ENCODE results near the gene RASGRP3.

RASGRP3 gene

DNA sequence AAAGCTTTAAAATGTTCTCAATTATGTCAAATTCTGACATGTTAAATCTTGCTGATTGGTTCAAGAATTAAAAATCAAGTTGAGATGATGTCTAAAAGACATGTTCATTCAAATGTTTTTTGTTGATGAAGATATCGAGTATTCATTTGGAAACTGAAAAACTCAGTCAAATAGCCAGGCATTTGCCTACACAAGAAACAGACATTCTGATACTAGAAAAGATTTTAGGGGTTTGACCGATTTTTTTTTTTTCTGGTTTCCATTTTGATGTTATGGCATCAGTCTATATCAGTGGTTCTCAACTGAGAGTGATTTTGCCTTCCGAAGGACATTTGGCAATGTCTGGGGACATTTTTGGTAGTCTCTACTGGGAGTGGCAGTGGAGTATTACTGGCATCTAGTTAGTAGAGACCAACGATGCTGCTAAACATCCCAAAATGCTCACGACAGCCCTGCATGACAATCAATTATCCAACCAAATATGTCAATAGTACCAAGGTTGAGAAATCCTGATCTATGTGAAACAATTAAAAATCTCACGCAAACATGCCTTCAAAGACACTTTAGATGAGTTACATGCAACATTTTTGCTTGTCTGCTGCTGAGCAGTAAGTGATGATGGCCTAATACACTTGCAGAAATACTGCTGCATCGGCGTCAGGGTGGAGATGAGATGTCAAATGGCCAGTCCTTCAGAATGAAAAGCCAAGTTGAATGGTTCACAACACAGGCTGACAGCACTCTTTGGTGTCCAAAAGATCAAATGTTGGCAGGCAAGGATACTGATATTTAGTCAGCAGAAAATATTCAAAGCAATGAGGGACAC lies 12.5 kb downstream of the RASGRP3 start:
- TF ChIP-seq TEAD4 (IDR thresholded peaks at IDR 0.05): no peak
- no peak for TF ChIP-seq FOXM1 (IDR thresholded peaks at IDR 0.05; ENCODE audit: borderline replicate concordance, low read depth)

DNA sequence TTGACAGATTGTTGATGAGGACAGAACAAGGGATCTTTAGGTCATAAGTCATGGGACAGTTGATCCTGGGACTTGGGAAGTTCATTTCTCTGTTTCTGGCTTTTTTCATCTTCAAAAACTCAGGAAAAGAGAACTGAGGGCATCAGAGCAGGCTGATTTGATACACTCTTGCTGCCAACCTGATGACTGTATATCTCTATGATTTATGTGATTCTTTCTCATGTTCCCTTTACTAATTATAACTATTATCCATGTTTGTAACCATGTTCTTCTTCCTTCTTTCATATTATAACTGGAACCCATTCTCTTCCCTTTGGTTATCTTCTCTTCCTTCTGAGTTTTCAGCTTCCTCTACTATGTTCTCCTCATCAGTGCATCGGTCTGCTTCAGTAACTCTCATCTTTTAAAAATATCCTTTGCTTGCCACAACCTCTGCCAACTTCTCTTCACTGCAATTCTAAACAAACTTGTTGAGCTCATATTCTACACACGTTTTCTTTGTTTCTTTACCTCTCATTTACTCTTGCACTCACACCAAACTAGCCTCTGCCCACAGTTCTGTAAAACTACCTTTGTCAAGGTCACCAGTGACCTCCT lies 13.5 kb downstream of the RASGRP3 start:
- TF ChIP-seq CREB1 (IDR thresholded peaks at IDR 0.05; ENCODE audit: low read depth): no peak
- no peak for TF ChIP-seq EGR1 (IDR thresholded peaks at IDR 0.05)
- no peak for TF ChIP-seq YY1 (IDR thresholded peaks at IDR 0.05; ENCODE audit: low read depth)
- no peak for TF ChIP-seq NFIC (IDR thresholded peaks at IDR 0.05)
- TF ChIP-seq, protein P1, sequence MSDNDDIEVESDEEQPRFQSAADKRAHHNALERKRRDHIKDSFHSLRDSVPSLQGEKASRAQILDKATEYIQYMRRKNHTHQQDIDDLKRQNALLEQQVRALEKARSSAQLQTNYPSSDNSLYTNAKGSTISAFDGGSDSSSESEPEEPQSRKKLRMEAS (IDR thresholded peaks at IDR 0.05): no peak
- TF ChIP-seq TAF1 (IDR thresholded peaks at IDR 0.05; ENCODE audit: low read depth): no peak
- TF ChIP-seq FOXM1 (IDR thresholded peaks at IDR 0.05; ENCODE audit: borderline replicate concordance, low read depth): no peak
- TF ChIP-seq CEBPB (IDR thresholded peaks at IDR 0.05): no peak
- TF ChIP-seq, protein P2, sequence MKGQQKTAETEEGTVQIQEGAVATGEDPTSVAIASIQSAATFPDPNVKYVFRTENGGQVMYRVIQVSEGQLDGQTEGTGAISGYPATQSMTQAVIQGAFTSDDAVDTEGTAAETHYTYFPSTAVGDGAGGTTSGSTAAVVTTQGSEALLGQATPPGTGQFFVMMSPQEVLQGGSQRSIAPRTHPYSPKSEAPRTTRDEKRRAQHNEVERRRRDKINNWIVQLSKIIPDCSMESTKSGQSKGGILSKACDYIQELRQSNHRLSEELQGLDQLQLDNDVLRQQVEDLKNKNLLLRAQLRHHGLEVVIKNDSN (IDR thresholded peaks at IDR 0.05): no peak
- no peak for TF ChIP-seq TEAD4 (IDR thresholded peaks at IDR 0.05)
- TF ChIP-seq, protein P3, sequence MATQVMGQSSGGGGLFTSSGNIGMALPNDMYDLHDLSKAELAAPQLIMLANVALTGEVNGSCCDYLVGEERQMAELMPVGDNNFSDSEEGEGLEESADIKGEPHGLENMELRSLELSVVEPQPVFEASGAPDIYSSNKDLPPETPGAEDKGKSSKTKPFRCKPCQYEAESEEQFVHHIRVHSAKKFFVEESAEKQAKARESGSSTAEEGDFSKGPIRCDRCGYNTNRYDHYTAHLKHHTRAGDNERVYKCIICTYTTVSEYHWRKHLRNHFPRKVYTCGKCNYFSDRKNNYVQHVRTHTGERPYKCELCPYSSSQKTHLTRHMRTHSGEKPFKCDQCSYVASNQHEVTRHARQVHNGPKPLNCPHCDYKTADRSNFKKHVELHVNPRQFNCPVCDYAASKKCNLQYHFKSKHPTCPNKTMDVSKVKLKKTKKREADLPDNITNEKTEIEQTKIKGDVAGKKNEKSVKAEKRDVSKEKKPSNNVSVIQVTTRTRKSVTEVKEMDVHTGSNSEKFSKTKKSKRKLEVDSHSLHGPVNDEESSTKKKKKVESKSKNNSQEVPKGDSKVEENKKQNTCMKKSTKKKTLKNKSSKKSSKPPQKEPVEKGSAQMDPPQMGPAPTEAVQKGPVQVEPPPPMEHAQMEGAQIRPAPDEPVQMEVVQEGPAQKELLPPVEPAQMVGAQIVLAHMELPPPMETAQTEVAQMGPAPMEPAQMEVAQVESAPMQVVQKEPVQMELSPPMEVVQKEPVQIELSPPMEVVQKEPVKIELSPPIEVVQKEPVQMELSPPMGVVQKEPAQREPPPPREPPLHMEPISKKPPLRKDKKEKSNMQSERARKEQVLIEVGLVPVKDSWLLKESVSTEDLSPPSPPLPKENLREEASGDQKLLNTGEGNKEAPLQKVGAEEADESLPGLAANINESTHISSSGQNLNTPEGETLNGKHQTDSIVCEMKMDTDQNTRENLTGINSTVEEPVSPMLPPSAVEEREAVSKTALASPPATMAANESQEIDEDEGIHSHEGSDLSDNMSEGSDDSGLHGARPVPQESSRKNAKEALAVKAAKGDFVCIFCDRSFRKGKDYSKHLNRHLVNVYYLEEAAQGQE (IDR thresholded peaks at IDR 0.05; ENCODE audit: low read depth): no peak
- TF ChIP-seq ZBTB7A (IDR thresholded peaks at IDR 0.05; ENCODE audit: low read depth): no peak
- no peak for TF ChIP-seq RAD21 (IDR thresholded peaks at IDR 0.05; ENCODE audit: low read depth)
- no peak for TF ChIP-seq TCF12 (IDR thresholded peaks at IDR 0.05; ENCODE audit: low read depth)
- TF ChIP-seq EP300 (IDR thresholded peaks at IDR 0.05; ENCODE audit: borderline replicate concordance): no peak

DNA sequence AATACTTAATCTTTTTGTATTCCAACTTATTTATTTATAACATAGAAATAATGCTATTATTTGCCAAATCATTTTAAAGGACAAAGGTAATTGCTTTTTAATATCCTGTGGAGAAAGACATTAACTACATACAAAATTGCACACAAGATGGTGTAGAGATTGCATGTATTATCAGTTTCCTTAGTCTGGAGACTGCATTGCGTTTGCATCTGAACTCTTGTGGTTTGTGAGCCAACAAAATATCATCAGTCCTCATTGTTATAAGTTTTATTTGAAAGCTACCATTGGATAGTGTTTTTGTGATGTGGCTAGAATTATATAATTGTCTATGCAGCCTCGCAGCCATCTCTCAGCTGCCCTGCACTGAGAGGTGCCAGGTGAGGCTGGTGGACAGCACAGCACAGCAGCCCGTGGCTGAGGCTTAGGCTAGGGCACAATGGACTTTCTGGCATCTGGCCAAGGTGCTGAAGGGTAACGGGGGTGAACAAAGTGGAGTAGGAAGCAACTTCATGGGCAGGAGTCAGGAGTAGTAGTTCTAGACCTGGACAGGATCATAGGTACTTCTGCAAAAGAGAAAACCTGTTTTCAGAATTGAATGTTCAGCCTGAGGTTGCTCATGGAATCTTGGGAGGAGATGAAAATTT lies 15.1 kb downstream of the RASGRP3 start:
- no peak for TF ChIP-seq EP300 (IDR thresholded peaks at IDR 0.05; ENCODE audit: borderline replicate concordance)
- TF ChIP-seq, protein P3 (IDR thresholded peaks at IDR 0.05; ENCODE audit: low read depth): peak; percentile 52; the same call in 1 of the 2 replicates
- no peak for TF ChIP-seq ZBTB7A (IDR thresholded peaks at IDR 0.05; ENCODE audit: low read depth)
- TF ChIP-seq FOXM1 (IDR thresholded peaks at IDR 0.05; ENCODE audit: borderline replicate concordance, low read depth): no peak

DNA sequence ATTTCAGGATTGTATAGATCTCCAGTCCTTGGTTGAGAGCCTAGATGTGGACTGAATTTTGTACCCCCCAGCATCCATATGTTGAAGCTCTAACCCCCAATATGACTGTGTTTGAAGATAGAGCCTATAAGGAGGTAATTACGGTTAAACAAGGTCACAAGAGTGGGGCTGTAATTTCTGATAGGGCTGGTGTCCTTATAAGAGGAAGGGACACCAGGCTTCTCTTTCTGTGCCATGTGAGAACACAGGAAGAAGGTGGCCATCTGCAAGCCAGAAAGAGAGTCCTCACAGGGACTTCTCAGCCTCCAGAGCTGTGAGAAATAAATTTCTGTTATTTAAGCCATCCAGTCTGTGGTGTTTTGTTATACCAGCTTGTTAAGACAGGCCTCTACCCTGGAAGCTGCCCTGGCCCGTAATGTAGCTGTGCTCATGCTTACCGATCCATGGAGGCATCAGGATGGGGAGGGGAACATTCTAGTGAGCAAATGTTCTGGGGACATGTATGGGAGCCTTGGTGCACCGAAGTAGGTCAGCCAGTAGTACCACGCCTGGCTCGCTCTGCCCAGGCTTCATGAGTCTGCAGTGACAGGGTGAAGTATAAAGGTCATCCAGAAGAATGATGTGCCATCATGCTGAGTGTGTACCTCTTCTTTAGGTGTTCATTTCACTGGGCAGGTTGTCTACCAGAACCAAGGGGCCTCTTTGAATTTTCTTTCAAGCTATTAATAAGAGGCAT lies 16.1 kb downstream of the RASGRP3 start:
- TF ChIP-seq, protein P3 (IDR thresholded peaks at IDR 0.05; ENCODE audit: low read depth): no peak
- TF ChIP-seq ZBTB7A (IDR thresholded peaks at IDR 0.05; ENCODE audit: low read depth): no peak
- no peak for TF ChIP-seq CREB1 (IDR thresholded peaks at IDR 0.05; ENCODE audit: low read depth)
- TF ChIP-seq FOXM1 (IDR thresholded peaks at IDR 0.05; ENCODE audit: borderline replicate concordance, low read depth): no peak
- no peak for TF ChIP-seq EGR1 (IDR thresholded peaks at IDR 0.05)
- TF ChIP-seq TCF12 (IDR thresholded peaks at IDR 0.05; ENCODE audit: low read depth): no peak
- no peak for TF ChIP-seq YY1 (IDR thresholded peaks at IDR 0.05; ENCODE audit: low read depth)
- TF ChIP-seq, protein P2 (IDR thresholded peaks at IDR 0.05): no peak
- TF ChIP-seq EP300 (IDR thresholded peaks at IDR 0.05; ENCODE audit: borderline replicate concordance): no peak
- no peak for TF ChIP-seq NFIC (IDR thresholded peaks at IDR 0.05)
- TF ChIP-seq RAD21 (IDR thresholded peaks at IDR 0.05; ENCODE audit: low read depth): no peak
- TF ChIP-seq TEAD4 (IDR thresholded peaks at IDR 0.05): no peak
- no peak for TF ChIP-seq TAF1 (IDR thresholded peaks at IDR 0.05; ENCODE audit: low read depth)
- TF ChIP-seq, protein P1 (IDR thresholded peaks at IDR 0.05): no peak
- TF ChIP-seq CEBPB (IDR thresholded peaks at IDR 0.05): no peak

All from Ishikawa (cell line).